CD4-positive, alpha-beta T cell treated with Interleukin-6 at 100 ng/mL for 8 hours (primary cell): Measurements from ENCODE around the gene AMPH.
A peak's percentile ranks its signal among the peaks of the same experiment; 100 is the strongest.
"Not testable (repeated sequence)": the region's sequence is repeated elsewhere in the genome, so short reads cannot be mapped to it uniquely, and the experiment has no call there.

ENCODE experiments used
- DNase-seq: peaks from one replicate; pipeline ENCODE4 v3.0.0-alpha.2; 2020; ENCODE audit warnings: mixed read lengths, low spot score

Gene AMPH

GRCh38 chr7:38351601-38352000 is 279.6 kb downstream of the AMPH start:
- DNase-seq: no peak

GRCh38 chr7:38350777-38351176 is 280.4 kb downstream of the AMPH start:
- DNase-seq: not testable (repeated sequence)

- DNase-seq: peak; percentile 64
Observed at GRCh38 chr7:38349869-38350583, 281.1 kb downstream of the AMPH start.

- DNase-seq: peak; percentile 34
Observed at GRCh38 chr7:38349126-38349795, 281.9 kb downstream of the AMPH start.

GRCh38 chr7:38345299-38346172 is 285.6 kb downstream of the AMPH start:
- peak; percentile 53 for DNase-seq

GRCh38 chr7:38344741-38345140 is 286.4 kb downstream of the AMPH start:
- DNase-seq: peak; percentile 49

GRCh38 chr7:38342135-38342534 is 289.0 kb downstream of the AMPH start:
- DNase-seq: not testable (repeated sequence)

- not testable (repeated sequence) for DNase-seq
Observed at GRCh38 chr7:38341172-38341705, 289.9 kb downstream of the AMPH start.

GRCh38 chr7:38339953-38340819 is 291.0 kb downstream of the AMPH start:
- peak; percentile 31 for DNase-seq

- not testable (repeated sequence) for DNase-seq
Observed at GRCh38 chr7:38336148-38336515, 295.0 kb downstream of the AMPH start.

GRCh38 chr7:38335492-38336147 is 295.6 kb downstream of the AMPH start:
- DNase-seq: peak; percentile 83

- DNase-seq: no peak
Observed at GRCh38 chr7:38335128-38335491, 296.1 kb downstream of the AMPH start.

- DNase-seq: no peak
Observed at GRCh38 chr7:38334163-38334562, 297.0 kb downstream of the AMPH start.
